ENCODE data around the gene PPIL1.

GRCh38 chr6:36851149-36851614 lies 23.4 kb downstream of the PPIL1 start:
- no peak for TF ChIP-seq MAX (IDR thresholded peaks at IDR 0.05)
- TF ChIP-seq CTCF (IDR thresholded peaks at IDR 0.05), result peak; percentile 53
- no peak for TF ChIP-seq MYC (IDR thresholded peaks at IDR 0.05; ENCODE audit: borderline replicate concordance, low read length)
- no peak for TF ChIP-seq RARB (CRISPR knock-in tag; IDR thresholded peaks at IDR 0.05)
- no peak for TF ChIP-seq SREBF2 (IDR thresholded peaks at IDR 0.05)
- peak; percentile 31 to 50; a peak in 3 of 5 replicates for TF ChIP-seq RAD21 (conservative IDR thresholded peaks at IDR 0.05 in 1 of 2, IDR thresholded peaks at IDR 0.05 in 1 of 2)
- no peak for TF ChIP-seq EP300 (IDR thresholded peaks at IDR 0.05)
- TF ChIP-seq RNF2 (IDR thresholded peaks at IDR 0.05; ENCODE audit: borderline replicate concordance, low read depth), result no peak
- no peak for TF ChIP-seq JUNB (IDR thresholded peaks at IDR 0.05)
- TF ChIP-seq REST (IDR thresholded peaks at IDR 0.05), result no peak
- no peak for TF ChIP-seq CHD4 (IDR thresholded peaks at IDR 0.05; ENCODE audit: borderline replicate concordance)
- no peak for TF ChIP-seq ELK1 (IDR thresholded peaks at IDR 0.05; ENCODE audit: low read depth, low read length)
- TF ChIP-seq RFX5 (IDR thresholded peaks at IDR 0.05), result no peak

All from A549 (cell line).